Keratinocyte (primary cell): Measurements from ENCODE around the gene CNN3. TPM values are rescaled to one million over a fixed set of nuclear protein-coding genes. Genes with fewer than 3 reads are reported as not detected.

ENCODE experiments used
- DNase-seq: peaks from one replicate; pipeline ENCODE4 v3.0.0-alpha.2; 2011; ENCODE audit warnings: low read depth, missing footprints, low spot score
- FAIRE-seq: peaks from 2 replicates; lab custom pipeline; 2011; peaks lifted over from hg19 to GRCh38; lab: Jason Lieb, UNC
- H2AFZ ChIP-seq: 2 replicates; pipeline ENCODE4 v1.6.0; 2012; ENCODE audit warnings: low read length, control low read depth, inconsistent platforms; ENCODE audit not compliant: control insufficient read depth
- H3K27ac ChIP-seq: 2 replicates; pipeline ENCODE4 v1.5.1; 2011; ENCODE audit warnings: low read length; ENCODE audit not compliant: control insufficient read depth, insufficient read depth
- H3K27me3 ChIP-seq: 3 replicates; pipeline ENCODE4 v1.6.0; 2011; ENCODE audit warnings: low read length; ENCODE audit not compliant: control insufficient read depth, insufficient read depth; ENCODE audit errors: extremely low read depth
- H3K36me3 ChIP-seq, 2 experiments: 2 replicates in 1 of 2; 3 replicates in 1 of 2; pipeline ENCODE4 v1.5.1; 2011; ENCODE audit warnings: low read length in 2 of 2, mild to moderate bottlenecking in 1 of 2; ENCODE audit not compliant: control insufficient read depth in 2 of 2, insufficient read depth in 2 of 2; ENCODE audit errors: extremely low read depth in 1 of 2
- H3K4me1 ChIP-seq: 3 replicates; pipeline ENCODE4 v1.5.1; 2011; ENCODE audit warnings: low read length; ENCODE audit not compliant: control insufficient read depth, insufficient read depth; ENCODE audit errors: extremely low read depth
- H3K4me2 ChIP-seq: 3 replicates; pipeline ENCODE4 v1.6.0; 2011; ENCODE audit warnings: low read depth, low read length; ENCODE audit not compliant: control insufficient read depth, insufficient read depth; ENCODE audit errors: extremely low read depth
- H3K4me3 ChIP-seq, 3 experiments: fragments of 200-600 bp in 1 of 3; sonication (generic) in 1 of 3; 2 replicates in 2 of 3; 3 replicates in 1 of 3; pipeline ENCODE4 v1.5.1; 2011 to 2016; ENCODE audit warnings: low read length in 3 of 3, mild to moderate bottlenecking in 3 of 3, control low read depth in 2 of 3, inconsistent platforms in 1 of 3, low read depth in 1 of 3, mixed read lengths in 1 of 3, mixed run types in 1 of 3, moderate library complexity in 1 of 3; ENCODE audit not compliant: control insufficient read depth in 2 of 3, insufficient read depth in 2 of 3; ENCODE audit errors: extremely low read depth in 1 of 3
- H3K79me2 ChIP-seq: 2 replicates; pipeline ENCODE4 v1.6.0; 2012; ENCODE audit warnings: low read length; ENCODE audit not compliant: control insufficient read depth, insufficient read depth
- H3K9ac ChIP-seq: 3 replicates; pipeline ENCODE4 v1.6.0; 2011; ENCODE audit warnings: low read length; ENCODE audit not compliant: control insufficient read depth, insufficient read depth; ENCODE audit errors: extremely low read depth
- H3K9me1 ChIP-seq: 3 replicates; pipeline ENCODE4 v1.6.0; 2011; ENCODE audit warnings: low read length; ENCODE audit not compliant: control insufficient read depth, insufficient read depth; ENCODE audit errors: extremely low read depth
- H3K9me3 ChIP-seq: 2 replicates; pipeline ENCODE4 v1.5.1; 2012; ENCODE audit warnings: low read depth, low read length; ENCODE audit not compliant: control insufficient read depth
- H4K20me1 ChIP-seq: 3 replicates; pipeline ENCODE4 v1.6.0; 2011; ENCODE audit warnings: low read length; ENCODE audit not compliant: control insufficient read depth, insufficient read depth; ENCODE audit errors: extremely low read depth
- CTCF ChIP-seq, 3 experiments: IDR thresholded peaks in 1 of 3; conservative IDR thresholded peaks in 1 of 3; optimal IDR thresholded peaks in 1 of 3; 2 replicates in 2 of 3; 3 replicates in 1 of 3; pipeline versions ENCODE3 to v1.5.1; 2011; ENCODE audit warnings: low read length in 3 of 3, mild to moderate bottlenecking in 3 of 3, moderate library complexity in 2 of 3, control low read depth in 1 of 3, inconsistent platforms in 1 of 3; ENCODE audit not compliant: insufficient read depth in 2 of 3; ENCODE audit errors: extremely low read depth in 1 of 3
- EZH2 ChIP-seq: IDR thresholded peaks from one replicate; pipeline ENCODE4 v1.6.1; 2012; ENCODE audit warnings: inconsistent platforms, mild to moderate bottlenecking, low read length, moderate library complexity
- dilution Hi-C: fragments of 300-500 bp; cut with MboI; formaldehyde crosslinking; loops from one replicate; pipeline ENCODE4 v1.7.0; 2020; ENCODE audit warnings: low sequenced_read_pairs; ENCODE audit not compliant: extremely low pct_ligation_motif_present
- polyA plus RNA-seq, 5 experiments: library from polyadenylated mRNA; depleted of rRNA in 3 of 5; stranded (reverse) in 3 of 5; stranded (forward) in 1 of 5; unstranded in 1 of 5; fragments of >200 nt; gene quantifications; 1 replicate in 1 of 5; 2 replicates in 3 of 5; 3 replicates in 1 of 5; pipeline versions ENCODE4 v1.2.1 to v1.2.3, GENCODE V29; 2011 to 2012; ENCODE audit warnings: missing spikeins in 2 of 5, low read depth in 1 of 5, low replicate concordance in 1 of 5

CNN3 gene
- polyA plus RNA-seq, 1 donor (not counting 4 experiments of a cell fraction or from before 2014, with no cell fraction given): 119 TPM

DNA sequence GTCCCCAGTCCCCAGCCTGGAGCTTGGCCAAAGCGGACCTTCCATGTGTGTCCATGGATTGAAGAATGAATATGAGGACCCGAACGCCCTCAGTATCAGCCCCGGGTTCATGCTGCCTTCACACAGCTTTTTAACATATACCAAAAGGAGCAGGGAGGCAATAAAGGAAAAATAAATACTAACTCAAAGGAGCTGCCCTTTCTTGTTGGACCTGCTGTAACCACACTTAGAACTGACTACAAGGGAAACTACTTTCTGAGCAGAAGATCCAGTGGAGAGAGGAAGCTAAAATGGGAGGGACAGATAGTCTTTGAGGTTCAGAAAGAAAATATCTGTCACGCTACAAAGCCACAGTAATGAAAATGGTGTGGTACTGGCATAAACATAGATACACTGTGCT, 48.6 kb downstream of the CNN3 start:
- Histone ChIP-seq H2AFZ (no peak overlapping the region), H3K79me2 (no peaks in the 10 kb centered on the region), H3K27ac (no peak overlapping the region), H4K20me1 (no peaks in the 10 kb centered on the region), H3K9me3 (no peaks in the 10 kb centered on the region), H3K9me1 (no peaks in the 10 kb centered on the region), H3K4me1 (peaks cover 21% of the 10 kb centered on the region), H3K4me3 (no peak overlapping the region), H3K36me3 (no peaks in the 10 kb centered on the region), H3K27me3 (no peaks in the 10 kb centered on the region), H3K4me2 (no peak overlapping the region), H3K9ac (no peak overlapping the region)
- peak; percentile 36 for FAIRE-seq
- no peak for DNase-seq
- dilution Hi-C loops: no loop called here
- TF ChIP-seq CTCF (optimal IDR thresholded peaks at IDR 0.05 in 1 of 3, IDR thresholded peaks at IDR 0.05 in 1 of 3, conservative IDR thresholded peaks at IDR 0.05 in 1 of 3; ENCODE audit: extremely low read depth in 1 of 3, insufficient read depth in 2 of 3, low read length in 3 of 3) (no peak), EZH2 (no peak)

GRCh38 chr1:94876362-94876761, 50.5 kb downstream of the CNN3 start:
- H3K4me3 ChIP-seq: no peak overlapping the region
- H3K9me3 ChIP-seq: no peaks in the 10 kb centered on the region
- H3K79me2 ChIP-seq: no peaks in the 10 kb centered on the region
- no peaks in the 10 kb centered on the region for H3K36me3 ChIP-seq
- peaks cover 26% of the 10 kb centered on the region for H3K4me1 ChIP-seq
- H2AFZ ChIP-seq: no peak overlapping the region
- TF ChIP-seq EZH2 (no peak), CTCF (optimal IDR thresholded peaks at IDR 0.05 in 1 of 3, IDR thresholded peaks at IDR 0.05 in 1 of 3, conservative IDR thresholded peaks at IDR 0.05 in 1 of 3; ENCODE audit: extremely low read depth in 1 of 3, insufficient read depth in 2 of 3, low read length in 3 of 3) (no peak)
- H3K27ac ChIP-seq: peak overlapping the region; percentile 51
- no peaks in the 10 kb centered on the region for H3K9me1 ChIP-seq
- no peak overlapping the region for H3K9ac ChIP-seq
- no peaks in the 10 kb centered on the region for H3K27me3 ChIP-seq
- no peaks in the 10 kb centered on the region for H4K20me1 ChIP-seq
- FAIRE-seq (peak; percentile 92), DNase-seq (no peak)
- peak overlapping the region; percentile 59 for H3K4me2 ChIP-seq
- dilution Hi-C loops: no loop called here
